GM21717 (cell line): ENCODE measurements around the gene USP25.

ENCODE experiments used
- ATAC-seq: cut with Tn5 transposase; IDR thresholded peaks from one replicate; pipeline ENCODE4 v1.9.1; 2021; ENCODE audit warnings: mild to moderate bottlenecking, moderate library complexity; ENCODE audit not compliant: unreplicated experiment

The USP25 gene, protein sequence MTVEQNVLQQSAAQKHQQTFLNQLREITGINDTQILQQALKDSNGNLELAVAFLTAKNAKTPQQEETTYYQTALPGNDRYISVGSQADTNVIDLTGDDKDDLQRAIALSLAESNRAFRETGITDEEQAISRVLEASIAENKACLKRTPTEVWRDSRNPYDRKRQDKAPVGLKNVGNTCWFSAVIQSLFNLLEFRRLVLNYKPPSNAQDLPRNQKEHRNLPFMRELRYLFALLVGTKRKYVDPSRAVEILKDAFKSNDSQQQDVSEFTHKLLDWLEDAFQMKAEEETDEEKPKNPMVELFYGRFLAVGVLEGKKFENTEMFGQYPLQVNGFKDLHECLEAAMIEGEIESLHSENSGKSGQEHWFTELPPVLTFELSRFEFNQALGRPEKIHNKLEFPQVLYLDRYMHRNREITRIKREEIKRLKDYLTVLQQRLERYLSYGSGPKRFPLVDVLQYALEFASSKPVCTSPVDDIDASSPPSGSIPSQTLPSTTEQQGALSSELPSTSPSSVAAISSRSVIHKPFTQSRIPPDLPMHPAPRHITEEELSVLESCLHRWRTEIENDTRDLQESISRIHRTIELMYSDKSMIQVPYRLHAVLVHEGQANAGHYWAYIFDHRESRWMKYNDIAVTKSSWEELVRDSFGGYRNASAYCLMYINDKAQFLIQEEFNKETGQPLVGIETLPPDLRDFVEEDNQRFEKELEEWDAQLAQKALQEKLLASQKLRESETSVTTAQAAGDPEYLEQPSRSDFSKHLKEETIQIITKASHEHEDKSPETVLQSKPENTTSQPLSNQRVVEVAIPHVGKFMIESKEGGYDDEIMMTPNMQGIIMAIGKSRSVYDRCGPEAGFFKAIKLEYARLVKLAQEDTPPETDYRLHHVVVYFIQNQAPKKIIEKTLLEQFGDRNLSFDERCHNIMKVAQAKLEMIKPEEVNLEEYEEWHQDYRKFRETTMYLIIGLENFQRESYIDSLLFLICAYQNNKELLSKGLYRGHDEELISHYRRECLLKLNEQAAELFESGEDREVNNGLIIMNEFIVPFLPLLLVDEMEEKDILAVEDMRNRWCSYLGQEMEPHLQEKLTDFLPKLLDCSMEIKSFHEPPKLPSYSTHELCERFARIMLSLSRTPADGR

DNA sequence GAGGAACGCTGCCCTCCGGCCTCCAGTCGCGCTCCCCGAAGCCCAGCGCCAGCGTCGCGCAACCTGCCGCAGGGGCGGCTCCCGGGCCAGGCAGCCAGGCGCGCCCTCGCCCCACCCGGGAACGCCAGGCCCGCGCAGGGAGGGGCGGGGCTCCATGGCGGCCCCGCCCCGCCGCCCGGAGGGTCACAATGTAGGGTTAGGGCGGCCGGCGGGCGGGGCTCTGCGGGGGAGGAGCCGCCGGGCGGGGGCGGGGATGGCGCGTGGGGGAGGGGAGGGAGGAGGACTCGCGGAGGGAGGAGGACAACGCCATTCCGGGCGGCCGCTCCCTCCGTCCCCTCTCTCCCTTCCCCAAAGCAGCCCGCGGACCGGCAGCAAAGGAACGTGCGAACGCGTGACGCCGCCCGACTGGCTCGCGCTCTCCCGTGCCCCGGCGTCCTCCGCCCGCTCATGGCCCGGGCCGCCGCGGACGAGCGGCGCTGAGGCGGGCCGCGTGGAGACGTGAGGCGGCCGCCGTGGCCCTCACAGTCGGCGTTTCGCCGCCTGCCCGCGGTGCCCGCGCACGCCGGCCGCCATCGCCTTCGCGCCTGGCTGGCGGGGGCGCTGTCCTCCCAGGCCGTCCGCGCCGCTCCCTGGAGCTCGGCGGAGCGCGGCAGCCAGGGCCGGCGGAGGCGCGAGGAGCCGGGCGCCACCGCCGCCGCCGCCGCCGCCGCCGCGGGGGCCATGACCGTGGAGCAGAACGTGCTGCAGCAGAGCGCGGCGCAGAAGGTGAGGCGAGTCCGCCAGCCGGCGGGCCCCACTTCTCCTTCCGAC, at the start of gene USP25:
Gene USP25, plus strand, starts transcription at position 309 of the 810 bp plus-strand sequence. Its CDS starts 412 bp downstream, at position 721.
- ATAC-seq: peak; percentile 76

DNA sequence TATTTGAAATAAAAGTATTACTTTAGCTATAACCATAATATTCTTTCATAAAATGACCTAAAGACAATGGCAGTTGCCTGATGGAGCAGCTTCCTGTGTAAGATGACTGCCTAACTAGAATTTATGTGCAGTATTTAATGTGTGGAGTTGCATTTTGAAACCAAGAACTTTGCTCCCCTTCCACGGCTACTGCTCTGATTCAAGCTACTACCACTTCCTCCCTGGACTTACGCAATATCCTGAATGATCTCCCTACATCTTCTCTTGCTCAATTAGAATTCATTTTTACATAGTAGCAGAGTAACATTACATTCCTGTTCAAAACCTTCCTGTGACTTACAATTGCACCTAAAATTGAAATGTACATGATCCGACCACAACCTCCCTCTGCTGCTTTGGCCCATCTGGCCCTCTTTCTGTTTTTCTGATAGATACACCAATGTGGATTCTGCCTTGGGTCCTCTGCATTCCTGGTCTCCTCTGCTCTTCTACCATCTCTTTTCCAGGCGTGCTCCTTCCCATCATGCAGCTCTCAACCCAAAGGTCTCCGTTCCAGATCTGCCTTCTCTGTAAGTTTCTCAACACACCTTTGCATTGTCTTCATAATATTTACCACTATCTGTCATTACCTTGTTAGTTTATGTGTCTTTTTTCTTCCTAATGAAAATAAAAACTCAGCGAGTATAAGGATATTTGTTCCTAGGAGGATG, 47.4 kb upstream of the USP25 start:
- ATAC-seq: no peak

DNA sequence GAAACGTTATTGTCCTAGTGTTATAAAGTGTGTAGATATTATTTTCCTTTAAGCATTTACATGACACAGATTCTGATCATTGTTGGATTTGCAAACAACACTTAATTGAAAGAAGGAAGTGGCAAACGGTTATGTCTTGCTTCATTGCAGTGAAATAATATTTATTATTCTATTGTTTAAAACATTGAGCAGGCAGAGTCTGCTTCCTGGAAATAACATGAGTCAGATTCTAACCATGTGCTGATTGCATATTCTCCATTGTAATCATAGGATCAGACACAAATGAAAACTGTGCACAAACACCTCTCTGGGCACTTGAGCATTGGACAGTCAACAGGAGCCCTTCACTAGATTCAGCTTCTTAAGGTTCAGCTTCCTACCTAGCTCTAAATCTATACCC, 46.8 kb upstream of the USP25 start:
- no peak for ATAC-seq

DNA sequence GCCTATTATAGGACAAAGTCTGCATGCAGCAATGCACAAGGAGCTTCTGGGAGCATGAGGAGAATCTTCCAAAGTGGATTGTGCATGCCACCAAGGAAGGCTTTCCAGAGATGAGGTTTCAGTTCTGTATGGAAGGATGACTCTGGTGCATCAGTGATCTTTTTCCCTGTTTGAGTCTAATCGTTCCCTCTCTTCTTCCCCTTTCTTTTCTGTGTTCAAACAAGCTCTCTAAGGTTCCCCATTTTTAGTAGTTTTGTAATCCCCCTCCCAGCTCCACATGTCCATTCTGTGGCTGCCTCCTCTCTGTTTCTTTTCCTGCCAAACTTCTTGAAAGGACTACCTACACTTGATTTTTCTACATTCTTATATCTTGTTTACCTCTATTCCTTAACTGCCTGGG, 43.3 kb upstream of the USP25 start:
- ATAC-seq: no peak

DNA sequence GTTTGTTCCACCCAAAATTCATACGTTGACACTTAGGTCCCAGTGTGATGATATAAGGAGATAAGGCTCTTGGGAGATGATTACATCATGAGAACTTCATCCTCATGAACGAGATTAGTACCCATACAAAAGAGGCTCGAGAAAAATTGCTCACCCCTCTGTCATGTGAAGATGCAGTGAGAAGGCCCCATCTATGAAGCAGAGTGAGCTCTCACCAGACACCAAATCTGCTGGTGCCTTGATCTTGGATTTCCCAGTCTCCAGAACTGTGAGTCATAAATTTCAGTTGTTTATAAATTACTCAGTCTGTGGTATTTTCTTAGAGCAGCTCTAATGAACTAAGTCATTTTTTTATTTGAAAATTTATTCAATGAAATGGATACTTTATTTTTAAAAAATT, 42.6 kb upstream of the USP25 start:
- no peak for ATAC-seq

DNA sequence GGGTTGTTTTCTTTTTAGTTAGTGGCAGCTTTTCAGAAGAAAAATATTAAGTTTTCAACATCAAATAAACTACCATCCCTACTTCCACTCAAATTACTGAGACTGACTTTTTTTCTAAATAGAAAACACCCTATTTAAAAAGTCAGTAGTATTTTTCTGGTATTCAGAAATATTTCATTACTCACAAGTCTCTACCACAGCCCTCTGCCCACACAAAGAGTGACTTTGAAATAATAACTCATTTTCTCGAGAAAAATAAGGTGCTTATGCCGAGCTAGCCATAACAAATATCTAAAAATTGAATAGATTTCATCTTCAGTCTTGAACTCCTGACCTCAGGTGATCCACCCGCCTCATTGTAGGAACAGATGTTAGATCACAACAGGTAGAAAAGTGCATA, 41.8 kb upstream of the USP25 start:
- ATAC-seq: no peak

DNA sequence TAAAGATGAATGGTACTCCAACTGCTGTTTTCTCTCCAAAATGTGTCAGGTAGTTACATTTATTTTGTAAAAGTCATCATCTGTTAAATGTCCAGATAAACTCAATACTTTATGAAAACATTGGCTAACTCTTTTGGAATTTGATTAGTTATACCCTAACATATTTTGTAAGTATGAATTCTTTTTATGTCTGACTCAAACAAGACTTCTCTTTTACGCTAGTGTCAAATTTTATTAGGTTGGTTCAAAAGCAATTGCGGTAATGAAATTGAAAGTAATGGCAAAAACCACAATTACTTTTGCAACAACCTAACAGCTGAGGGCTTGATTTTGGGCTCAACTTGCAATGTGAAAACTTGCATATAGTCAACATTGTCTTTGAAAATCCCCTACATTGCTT, 41.0 kb upstream of the USP25 start:
- no peak for ATAC-seq

DNA sequence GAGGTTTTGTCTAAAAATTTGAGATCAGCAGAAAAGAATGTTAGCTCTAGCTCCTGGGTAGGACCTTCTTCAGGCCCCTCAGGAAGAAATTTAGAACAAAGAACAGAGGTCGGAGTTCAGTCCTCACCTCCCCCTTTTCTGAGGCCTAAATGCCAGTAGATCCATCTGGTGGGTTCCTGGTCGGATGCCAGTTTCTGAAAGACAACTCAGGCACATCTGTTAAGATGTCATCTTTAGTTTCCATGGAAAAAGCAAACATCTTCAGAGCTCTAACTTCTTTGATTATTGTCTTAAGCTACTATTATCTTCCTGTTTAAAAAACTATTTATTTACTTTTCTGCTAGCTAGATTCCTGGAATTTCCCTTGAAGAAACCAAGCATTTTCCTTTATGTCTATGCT, 37.1 kb upstream of the USP25 start:
- no peak for ATAC-seq

DNA sequence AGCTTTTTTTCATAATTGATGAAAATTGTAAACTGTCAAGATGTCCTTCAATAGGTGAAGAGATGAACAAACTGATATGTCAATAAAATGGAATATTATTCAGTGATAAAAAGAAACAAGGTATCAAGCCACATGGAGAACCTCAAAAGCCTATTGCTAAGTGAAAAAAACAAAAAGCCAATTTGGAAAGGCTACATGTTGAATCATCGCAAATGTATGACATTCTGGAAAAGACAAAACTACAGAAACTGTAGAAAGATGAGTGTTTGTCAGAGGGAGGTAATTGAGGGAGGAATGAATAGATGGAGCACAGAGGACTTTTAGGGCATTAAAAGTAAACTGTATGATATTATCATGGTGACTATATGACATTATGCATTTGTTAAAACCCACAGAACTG, 34.5 kb upstream of the USP25 start:
- ATAC-seq: no peak

DNA sequence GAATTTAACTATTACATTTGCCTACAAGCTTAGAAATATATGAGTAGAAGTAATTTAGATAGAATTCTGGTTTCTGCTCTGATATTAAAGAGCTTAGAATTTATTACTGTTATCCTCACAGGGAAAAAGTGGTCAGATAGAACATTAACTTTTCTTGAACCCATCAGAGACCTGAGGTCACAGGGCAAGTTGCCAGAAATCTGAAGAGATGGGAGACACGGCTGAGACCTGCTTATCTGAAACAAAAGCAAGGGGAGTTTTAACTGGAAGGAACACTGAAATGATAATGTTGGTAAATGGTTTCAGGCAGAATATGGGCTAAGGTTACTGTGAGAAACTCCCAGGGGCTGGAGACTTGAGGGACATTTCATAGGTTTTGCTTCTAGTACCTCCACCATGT, 28.0 kb upstream of the USP25 start:
- no peak for ATAC-seq

DNA sequence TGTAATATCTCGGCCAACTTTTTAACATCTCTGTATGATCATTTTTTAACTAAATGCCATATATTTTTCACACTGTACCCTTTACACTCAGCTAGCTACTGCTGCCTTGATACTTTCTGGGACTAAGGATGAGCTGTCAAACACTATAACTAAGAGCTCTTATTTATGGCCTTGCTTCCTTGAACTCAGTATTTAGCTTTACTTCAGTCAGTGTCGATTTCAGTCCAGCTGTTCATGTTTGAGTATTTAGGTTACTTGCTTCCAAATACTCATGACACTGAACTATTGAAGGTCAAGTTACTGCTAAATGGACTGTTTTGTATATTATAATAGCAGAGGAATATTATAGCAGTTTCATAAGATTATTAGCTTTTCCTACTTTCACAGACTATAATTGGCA, 25.9 kb upstream of the USP25 start:
- no peak for ATAC-seq

DNA sequence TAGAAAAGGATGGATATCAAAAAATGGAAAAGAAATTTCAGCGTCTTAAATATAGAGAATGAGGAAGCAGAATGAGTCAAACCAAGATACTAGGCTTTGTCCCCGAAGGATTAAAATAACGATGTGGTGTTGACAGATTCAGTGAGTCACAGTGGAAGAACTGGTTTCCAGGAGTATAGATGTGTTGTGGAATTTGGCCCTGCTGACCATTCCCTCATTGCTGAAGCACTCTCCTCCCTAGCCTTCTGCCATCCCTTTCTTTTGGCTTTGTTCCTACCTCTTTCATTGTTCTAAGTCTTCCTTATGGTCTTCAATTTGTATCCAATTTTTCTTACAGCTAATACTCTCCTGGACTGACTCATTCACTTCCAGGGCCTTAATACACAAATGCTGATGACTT, 23.1 kb upstream of the USP25 start:
- no peak for ATAC-seq

DNA sequence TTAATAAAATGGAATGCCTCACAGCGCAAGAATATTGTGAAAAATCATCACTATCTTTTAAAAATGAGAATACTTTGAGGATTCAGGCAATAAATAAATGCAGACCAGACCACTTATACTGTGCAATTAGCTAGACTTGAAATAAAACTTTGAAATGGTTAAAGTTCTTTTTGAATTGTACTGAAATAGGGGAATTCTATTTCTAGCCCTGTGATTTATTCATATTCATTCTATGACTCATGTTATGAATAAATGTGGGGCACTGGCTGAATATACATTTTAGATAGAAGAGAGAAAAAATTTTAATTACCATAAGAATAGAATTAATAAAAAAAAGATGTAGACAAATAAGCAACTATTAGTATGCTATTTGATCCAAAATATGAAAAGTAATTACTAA, 16.4 kb upstream of the USP25 start:
- no peak for ATAC-seq

DNA sequence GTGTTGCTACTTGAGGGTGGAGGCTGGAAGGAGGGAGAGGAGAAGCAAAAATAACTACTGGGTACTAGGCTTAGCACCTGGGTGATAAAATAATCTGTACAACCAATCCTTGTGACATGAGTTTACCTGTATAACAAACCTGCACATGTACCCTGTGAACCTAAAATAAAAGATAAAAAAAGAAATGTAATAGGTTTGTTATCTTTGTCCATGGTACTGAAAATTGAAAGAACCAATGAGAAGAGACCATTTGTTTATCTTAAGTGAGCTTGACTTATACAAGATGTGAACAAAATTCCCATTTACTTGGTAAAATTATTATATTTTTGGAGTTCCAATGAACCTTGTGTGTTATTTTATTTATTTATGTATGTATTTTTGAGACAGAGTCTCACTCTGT, 11.1 kb upstream of the USP25 start:
- no peak for ATAC-seq

DNA sequence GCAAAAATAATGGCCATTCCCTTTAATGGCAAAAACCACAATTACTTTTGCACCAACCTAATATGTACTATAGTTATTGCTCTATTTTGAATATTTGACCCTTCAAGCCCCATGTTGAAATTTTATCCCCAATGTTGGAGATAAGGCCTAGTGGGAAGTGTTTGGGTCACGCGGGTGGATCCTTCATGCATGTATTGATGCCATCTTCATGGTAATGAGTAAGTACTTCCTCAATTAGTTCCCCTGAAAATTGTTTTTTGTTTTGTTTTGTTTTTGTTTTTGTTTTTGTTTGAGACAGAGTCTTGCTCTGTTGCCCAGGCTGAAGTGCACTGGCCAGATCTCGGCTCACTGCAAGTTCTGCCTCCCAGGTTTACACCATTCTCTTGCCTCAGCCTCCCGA, 9.8 kb upstream of the USP25 start:
- ATAC-seq: no peak

DNA sequence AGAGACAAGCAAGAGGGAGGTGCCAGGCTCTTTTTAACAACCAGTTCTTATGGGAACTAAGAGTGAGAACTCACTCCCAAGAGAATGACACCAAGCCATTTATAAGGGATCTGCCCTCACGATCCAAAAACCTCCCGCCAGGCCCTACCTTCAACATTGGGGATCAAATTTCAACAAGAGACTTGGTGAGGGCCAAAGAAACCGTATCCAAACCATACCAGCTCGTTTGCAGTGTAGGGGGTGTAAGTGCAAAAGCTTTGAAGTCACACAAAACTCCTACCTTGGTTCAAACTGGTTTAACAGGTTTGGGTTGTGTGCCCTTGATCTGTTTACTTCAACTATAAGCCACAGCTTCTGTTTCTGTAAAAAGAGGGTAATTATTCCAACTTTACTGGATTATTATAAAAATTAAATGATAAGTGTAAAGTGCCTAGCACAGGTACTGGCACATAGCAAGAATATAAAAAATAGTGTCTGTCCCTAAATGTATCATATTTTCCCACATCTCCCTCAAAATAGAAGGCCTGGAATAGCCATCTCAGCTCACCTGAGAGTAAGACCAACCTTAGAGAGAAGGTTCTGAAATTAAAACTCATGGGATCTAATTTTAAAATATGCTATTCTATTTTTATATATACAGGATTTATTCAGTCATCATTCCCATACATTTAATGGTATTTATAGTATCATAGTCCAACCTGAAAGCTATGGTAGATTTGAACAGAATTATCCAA, 7.0 kb upstream of the USP25 start:
- no peak for ATAC-seq

DNA sequence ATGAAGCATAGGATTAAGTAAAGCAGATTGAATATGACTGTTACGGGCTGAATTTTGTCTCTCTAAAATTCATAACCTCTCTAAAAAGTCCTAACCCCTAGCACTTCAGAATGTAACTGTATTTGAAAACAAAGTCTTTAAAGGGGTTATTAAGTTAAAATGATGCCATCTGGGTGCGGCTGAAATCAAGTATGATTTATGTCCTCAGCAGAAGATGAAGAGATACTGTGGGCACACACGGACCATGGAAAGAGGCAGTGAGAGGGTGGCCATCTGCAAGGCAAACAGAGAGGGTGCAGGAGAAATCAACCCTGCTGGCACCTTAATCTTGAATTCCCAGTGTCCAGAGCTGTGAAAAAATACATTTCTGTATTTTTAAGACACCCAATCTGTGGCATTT, 3.8 kb upstream of the USP25 start:
- ATAC-seq: no peak

DNA sequence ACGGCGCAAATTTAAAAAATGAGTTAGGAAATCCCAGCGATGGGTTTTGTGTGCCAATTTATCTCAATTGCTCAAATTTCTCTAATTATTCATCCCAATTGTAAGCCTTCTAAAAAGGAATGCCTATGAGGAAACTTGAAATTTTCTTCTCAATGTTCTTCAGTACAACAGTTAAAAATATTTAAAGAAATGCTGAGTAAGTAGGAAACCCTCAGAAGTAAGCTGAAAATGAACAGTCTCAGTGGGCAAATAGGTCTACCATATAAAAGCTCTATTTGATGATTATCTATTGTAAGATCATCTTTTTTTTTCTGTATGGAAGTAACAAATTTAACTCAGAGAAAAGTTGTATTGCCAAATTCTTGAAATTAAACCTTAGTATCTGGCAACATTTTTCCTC, 1.7 kb upstream of the USP25 start:
- no peak for ATAC-seq

DNA sequence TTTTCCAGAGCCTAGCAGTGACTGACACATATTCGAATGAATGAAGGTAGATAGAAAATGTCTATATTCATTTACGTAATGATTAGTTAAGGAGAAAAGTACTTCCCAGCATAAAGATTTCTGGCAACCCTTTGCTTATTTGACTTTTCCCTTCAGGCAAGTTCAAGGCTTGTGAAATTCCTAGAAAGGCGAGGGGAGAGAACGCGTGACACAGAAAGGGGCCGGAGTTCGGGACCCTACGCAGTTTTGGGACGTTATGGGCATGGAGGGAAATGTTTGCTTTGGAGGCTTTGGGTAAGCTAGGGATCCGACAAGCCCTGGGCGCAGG, 472 bp upstream of the USP25 start:
- no peak for ATAC-seq
